HG02938 (cell line): ENCODE measurements around the gene ALDH1A1.
"Not testable (repeated sequence)": the region's sequence is repeated elsewhere in the genome, so short reads cannot be mapped to it uniquely, and the experiment has no call there.

Experiments used
- ATAC-seq: cut with Tn5 transposase; IDR thresholded peaks from one replicate; pipeline ENCODE4 v1.9.1; 2021; ENCODE audit warnings: mild to moderate bottlenecking, moderate library complexity; ENCODE audit not compliant: unreplicated experiment

ALDH1A1 gene

DNA sequence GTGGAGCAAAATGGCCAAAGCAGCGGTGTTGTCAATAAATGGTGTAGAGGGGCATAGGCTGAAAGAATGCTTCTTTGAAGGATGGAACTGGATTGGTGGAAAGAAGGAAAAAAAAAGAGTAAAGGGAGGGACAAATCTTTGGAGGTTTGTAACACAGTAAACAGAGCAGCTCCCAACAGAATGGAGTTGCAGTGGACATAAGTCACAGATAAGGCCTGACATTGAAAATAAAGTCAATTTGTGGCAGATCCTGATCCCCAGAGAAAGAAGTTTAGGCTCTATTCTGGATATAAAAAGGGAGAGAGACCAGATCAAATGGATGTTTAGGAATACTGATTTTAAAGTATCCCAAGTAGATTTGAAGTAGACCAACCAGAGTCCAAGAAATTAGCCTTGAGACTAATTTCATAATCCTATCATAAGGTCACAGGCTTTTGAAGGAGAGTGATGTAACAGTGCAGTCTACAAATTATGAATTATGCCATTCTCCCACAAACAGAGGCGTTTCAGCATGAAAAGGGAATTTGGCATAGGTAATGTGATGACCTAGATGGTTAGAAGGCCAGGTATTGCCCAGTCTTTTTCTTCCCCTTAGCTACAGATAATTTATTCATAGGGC lies 8.9 kb downstream of the ALDH1A1 start:
- ATAC-seq: no peak

DNA sequence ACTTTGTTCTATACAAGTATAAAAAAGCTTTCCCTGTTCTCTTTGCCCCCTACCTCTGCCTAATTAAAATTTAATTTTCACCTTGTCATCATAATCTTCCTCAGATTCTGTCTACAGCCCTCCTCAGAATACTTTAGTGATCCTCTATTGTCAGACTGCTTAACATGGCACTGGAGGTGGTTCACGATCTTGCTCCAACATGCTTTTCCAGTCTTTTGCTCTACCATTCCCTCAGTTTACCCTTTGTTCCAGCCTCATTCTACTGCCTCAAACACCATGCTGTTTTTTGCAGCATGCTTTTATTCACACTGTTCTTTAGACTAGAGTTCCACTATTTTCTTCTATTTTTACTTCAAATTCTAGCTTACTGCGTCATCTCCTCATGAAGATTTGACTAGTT lies 10.4 kb downstream of the ALDH1A1 start:
- no peak for ATAC-seq

DNA sequence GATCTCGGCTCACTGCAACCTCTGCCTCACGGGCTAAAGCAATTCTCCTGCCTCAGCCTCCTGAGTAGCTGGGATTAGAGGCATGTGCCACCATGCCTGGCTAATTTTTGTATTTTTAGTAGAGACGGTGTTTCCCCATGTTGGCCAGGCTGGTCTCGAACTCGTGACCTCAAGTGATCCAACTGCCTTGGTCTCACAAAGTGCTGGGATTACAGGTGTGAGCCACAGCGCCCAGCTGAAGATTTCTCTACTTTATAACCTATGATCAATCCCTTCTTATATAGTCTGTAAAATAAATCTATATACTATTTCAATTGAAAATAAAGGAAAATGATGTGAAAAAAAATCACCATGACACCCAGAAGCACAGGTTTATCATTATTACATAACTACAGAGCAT lies 13.3 kb downstream of the ALDH1A1 start:
- not testable (repeated sequence) for ATAC-seq

DNA sequence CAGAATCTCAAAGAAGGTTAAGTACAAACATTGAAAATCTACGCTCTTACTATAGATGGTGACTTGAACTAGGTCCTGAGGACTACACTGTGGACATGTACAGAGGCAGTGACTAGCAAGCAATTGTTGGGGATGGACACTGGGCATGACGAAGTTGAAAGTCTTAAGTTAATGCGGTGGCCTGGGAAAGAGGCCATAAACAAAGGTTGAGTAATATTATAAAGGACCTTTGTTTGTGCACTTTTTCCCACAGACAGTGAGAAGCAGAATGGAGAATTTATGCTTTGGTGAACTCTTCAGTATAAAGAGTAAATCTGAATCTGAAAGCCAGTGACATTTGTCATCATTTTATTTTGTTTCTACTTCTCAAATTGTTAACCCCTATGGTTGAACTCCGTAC lies 15.3 kb downstream of the ALDH1A1 start:
- ATAC-seq: no peak

DNA sequence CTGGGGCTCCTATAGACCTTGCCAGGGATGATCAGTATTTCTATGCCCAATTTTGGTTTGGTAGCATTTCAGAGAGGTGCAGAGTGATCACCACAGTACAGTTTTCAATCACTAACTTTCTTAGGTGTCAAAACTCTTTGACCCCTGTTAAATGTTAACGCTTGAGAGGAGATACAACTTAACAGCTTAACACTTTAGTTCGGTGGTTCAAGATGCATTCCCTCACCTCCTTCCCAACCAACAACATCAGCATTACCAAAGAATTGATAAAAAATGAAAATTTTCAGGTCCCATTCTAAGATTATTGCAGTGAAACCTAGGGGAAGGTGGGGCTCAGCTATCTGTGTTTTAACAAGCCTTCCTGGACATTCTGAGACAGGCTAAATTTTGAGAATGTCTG lies 16.2 kb downstream of the ALDH1A1 start:
- no peak for ATAC-seq

DNA sequence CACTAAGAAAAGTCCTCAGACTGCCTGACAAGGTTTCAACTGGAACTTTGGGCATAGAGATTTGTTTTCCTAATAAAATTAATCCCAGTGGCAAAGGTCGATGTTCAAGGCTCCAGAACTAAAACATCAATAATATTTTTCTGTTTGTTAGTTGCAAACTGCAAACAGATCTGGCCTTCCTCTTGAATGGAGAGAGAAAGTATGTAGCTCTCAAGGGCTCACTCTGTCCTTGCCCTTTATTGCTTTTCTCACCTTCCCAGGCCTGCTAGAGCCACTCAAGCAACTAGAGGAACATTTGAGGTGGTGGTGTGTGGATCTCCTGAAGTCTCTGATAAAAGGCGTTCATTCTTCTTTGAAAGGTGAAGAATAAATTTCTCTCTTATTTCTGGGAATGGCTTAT lies 16.6 kb downstream of the ALDH1A1 start:
- ATAC-seq: no peak

DNA sequence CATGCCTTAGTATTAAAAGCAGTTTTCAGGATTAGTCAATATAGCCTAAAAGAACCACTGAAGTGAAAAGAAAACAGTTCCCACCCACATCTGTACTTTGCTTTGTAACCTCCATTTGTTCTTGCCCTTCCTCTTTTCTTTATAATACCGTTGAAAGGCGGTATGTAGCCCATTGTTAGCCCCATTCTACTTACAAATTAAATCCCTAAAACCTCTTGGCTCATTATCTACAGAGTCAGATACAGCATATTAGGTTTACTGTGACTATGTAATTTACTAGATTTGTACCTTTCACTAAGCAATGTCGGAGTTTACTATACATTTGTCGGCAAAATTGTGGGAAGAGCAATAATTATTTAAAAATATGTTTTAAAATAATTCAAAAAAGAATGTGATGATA lies 17.3 kb downstream of the ALDH1A1 start:
- ATAC-seq: no peak

DNA sequence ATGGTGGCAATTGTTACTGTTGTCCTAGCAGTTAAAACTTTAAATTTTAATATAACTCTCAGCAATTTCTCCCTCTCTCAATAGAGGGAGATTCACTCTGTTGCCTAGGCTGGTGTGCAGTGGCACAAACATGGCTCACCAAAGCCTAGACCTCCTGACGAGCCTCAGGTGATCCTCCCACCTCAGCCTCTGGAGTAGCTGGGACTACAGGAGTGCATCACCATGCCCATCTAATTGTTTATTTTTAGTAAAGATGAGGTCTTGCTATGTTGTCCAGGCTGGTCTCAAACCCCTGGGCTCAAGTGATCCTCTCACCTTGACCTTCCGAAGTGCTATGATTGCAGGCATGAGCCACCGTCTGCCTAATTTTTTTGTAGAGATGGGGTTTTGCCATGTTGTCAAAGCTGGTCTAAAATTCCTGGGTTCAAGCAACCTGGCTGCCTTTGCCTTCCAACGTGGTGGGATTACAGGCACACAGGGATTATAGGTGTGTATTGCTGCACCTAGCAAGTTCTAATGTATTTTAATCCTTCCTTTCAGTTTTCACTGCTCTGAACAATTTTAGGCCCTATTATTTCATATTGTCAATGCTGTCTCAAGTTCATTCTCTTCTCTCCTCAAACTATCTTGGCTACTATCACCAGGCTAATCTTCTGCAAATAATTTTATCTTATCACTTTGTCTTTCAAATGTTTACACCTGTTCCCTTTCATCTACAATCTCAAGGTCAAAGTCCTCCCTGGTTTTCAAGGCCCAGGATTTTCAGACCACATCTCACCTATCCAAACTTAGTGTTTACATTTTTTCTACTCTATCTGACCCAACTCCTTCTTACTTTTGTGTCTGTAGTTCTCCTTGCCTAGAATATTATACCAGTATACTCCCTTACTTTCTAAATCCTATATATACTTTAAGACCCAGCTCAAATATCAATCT lies 18.9 kb downstream of the ALDH1A1 start:
- no peak for ATAC-seq

DNA sequence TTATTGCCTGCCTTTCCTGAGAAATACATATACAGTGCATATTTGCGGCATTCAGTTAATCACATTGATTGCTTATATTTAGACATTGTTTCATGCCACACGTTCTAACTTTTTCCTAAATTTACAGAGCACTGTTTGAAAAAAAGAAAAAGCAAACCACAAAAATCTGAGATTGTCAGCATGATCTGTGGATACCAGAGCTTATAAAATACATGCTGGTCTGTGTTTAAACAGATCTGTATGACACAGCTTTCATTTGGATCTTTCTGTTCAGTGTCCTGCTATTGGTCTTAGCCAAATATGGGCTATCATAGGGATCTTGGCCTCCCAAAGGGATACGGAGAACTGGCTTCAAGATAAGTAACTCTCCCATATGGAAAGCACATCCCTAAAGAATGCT lies 20.2 kb downstream of the ALDH1A1 start:
- no peak for ATAC-seq

DNA sequence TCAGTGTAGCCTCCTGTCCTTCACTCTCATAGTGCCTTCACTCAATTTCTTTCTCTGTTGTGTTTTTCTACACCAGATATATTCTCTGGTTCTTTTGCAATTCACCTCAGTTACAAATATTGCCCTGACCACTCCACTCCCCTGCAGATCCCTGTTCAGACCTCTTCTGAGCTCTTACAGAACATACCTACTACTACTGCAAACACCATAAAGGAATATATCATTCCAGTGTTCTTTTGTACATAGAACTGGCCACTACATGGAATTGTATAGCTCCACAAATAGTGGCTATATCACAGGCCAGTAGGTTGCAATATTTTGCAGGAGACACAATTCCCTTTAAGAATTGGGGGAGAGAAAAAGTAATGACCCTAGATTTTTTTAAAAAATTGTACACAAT lies 21.0 kb downstream of the ALDH1A1 start:
- no peak for ATAC-seq

DNA sequence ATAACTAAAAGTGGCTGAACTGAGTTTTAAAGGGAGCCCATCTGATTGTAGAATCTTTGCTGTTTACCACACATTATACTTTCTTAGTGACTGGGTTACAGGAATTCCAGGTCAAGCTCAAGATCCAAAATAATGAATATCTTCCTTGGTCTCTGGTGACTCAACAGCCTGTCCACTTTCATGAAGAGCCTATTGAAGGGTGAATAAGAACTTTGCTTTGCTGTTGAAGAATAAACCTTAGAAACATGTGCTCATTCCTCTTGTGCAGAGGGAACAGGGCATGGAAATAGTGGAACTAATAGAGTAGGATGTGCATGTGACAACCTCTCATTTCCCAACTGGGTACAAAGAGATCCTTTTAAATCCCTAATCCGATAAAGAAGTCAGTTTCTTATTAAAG lies 21.4 kb downstream of the ALDH1A1 start:
- ATAC-seq: no peak

DNA sequence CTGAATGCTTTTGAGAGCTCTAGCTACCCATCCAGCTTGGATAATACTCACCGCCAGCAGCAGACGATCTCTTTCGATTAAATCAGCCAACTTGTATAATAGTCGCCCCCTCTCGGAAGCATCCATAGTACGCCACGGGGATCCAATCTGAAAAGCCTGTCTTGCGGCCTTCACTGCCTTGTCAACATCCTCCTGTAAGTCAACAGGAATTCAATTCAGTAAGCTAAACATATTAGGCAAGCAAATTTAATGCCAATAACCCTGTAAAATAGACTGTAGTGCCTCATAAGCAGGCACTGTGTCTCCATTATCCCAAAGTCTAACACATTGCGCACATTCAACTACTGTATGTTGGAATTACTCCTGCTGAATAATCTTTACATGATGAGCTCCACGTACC lies 22.0 kb downstream of the ALDH1A1 start:
- ATAC-seq: no peak

DNA sequence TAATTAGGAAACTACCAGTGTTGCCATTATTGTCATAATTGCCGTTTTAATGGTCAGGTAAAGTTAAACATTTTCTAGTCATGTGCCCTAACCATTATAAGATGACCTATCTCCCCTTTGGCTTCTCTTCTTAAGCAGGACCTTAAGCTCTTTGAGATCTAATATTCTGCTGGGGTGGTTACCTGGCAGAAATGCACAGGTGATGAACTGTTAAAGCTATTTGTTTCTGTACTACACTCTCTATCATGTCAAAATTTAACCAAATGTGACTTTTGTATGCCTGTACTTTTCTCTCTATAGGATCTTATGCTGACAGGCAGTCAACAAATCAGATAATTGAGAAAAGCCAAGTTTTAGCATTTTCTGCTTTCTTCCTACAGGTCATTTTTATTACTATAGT lies 23.3 kb downstream of the ALDH1A1 start:
- ATAC-seq: no peak

DNA sequence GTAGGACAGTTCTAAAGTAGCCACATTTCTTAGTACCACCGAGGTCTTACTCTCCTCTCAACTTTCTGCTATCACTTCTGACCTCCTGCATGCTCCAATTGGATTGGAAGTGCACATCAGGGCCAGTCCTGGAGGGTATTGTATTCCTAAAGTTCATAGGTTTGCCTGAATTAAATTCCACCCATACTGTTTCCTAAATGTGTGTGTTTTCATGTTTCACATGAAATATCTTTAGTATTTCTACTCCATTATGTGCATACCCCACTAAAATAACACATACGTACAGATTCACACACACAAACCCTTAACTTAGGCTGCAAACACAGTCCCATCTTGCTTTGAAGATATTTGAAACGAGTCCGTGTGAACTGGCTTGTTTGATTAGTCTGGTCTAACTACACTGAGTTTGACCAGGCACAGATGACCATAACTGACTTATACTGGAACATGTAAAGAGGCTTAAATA lies 24.8 kb downstream of the ALDH1A1 start:
- no peak for ATAC-seq

DNA sequence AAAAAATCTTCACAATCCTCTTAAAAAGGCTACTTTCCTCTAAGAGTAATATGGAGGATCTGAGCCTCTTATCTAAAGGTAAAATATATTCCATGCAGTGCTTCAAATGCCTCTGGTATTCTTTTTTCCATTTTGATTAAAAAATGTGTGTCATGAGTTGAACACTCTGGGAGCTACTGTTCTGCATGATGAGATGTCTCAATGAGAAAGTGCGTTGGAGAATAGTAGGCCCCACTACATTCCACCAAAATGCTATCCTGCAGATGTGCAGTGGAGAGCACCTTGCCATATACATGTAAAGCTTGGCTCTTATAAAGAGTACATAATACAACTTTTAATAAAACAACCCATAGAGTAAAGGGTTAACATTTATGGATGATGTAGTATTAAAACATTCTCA lies 26.3 kb downstream of the ALDH1A1 start:
- no peak for ATAC-seq

DNA sequence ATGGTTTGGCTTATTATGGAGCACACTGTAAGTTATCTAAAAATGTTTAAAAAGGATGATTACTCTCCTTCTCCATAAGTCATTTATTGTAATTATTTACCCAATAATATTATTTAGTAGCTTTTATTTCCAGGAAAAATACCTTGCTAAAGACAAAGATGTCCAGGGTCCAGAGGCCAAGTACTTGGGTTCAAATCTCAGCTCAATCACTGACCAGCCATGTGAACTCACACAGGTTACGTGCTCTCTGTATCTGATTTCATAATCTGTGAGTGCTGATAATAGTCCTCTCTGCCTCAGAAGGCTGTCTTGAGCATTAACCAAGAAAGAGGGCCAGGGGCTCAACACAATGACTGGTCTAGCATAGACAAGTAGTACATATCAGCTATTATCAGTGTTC lies 27.0 kb downstream of the ALDH1A1 start:
- no peak for ATAC-seq

DNA sequence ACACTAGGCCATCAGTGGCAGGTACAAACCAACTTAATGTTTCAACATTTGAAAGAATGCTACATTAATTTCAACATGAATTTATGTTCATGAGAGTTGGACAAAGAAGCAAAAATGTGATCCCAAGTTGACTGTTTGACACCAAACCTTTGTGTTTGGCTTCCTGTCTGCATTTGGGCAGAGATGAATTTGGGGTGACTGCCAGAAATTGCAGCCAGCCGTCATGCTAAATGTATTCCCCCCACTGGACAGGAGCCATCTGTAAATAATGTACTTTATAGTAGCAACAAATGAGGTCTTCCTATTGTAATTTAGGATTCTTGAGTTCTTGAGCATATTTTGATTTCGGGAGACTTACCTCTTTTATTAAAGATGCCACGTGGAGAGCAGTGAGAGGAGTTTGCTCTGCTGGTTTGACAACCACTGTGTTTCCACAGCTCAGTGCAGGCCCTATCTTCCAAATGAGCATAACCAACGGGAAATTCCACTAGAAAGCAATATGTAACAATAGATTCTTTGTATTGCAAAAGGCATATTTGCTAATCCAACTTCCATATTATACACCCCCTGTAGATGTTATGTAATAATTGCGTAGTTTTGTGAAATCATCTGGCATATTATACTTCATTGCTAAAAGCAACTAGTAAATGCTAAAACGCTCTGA lies 27.6 kb downstream of the ALDH1A1 start:
- ATAC-seq: no peak

DNA sequence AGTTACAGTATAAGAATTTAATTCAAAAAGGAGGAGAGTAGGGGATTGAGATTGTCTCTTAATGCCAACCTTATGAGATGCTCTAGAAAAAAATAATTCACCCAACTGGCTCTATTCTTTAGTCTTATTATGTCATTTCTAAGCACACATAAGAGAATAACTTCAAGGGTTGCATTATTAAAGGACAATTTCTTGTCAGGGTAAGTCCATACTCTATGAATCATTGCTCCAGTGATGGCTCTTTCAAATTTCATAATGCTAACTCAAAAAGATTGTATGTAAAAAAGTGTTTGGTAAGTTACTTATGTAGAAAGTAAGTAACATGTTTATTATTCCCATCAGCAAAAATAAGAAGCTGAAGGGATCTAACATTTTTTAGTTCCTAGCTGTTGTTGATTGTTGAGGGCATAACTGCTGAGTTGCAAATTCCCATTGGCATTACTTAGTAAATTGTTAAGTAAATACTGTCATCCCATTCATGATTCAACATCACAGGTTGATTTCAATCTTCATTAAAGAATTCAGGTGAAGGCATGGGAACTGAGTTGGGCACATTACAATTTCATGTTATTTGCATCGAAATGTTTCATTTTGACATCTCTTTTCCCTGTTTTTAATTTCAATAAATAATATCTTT lies 28.6 kb downstream of the ALDH1A1 start:
- no peak for ATAC-seq

DNA sequence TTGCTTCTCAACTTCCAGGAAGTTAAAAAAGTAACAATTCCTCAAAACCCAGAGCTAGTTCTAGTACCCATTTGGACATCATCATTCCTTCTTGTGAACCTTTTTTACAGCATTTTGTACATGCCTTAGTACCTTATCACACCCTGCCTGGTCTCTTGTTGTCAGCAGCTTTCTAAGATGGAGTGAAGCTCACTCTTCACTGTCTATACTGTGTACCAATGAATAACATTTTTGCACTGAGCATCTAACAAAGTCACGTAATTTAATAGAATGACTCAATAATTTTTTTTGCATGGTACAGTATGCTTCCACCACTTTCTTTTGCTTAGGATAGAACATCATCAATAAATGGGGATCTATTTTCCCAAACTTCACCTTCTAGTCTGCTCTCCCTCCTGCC lies 29.8 kb downstream of the ALDH1A1 start:
- no peak for ATAC-seq

DNA sequence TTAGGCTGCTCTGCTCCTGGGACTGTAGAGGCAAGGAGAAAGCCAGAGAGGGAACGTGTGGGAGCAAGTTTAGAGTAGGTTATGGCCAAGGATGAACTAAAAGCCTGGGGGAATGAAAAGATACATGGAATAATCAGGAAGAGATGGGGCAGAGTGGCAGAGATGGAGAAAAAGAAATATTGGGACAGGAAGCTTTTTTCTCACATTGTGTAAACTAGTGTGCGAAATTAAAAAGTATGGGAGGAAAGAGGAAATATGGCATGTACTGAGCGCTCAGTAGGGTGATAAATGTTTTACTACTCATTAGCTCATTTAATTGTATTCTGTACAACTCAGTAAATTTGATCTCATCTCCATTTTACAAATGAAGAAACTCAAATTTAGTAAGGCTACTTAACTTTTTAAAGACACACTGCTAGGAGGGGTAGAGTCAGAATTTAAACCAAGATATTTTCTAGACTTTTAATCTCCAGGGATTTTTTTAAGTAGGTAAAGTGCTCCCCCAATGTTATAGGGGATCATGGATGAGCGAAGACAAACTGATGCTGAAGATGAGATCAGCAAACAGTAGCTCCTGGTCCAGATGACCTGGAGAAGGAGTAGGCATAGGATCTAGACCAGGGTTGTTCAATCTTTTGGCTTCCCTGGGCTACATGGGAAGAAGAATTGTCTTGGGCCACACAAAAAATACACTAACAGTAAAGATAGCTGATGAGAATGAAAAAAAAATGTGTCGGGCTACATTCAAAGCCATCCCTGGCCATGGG lies 30.8 kb downstream of the ALDH1A1 start:
- ATAC-seq: no peak
